Smooth muscle cell (in vitro differentiated cells): ENCODE data around the gene UBE2O. TPM values are rescaled to one million over a fixed set of nuclear protein-coding genes. Genes with fewer than 3 reads are reported as not detected.

Source experiments
- DNase-seq: peaks from one replicate; lab custom pipeline; 2025; ENCODE audit not compliant: unreplicated experiment; lab: John Stamatoyannopoulos, UW
- H2AFZ ChIP-seq: fragments of 200-600 bp; sonication (generic); 2 replicates; pipeline ENCODE4 v1.6.0; 2016; ENCODE audit warnings: antibody characterized with exemption, low read depth, mild to moderate bottlenecking
- H3F3A ChIP-seq: fragments of 200-600 bp; sonication (generic); 2 replicates; pipeline ENCODE4 v1.6.0; 2017; ENCODE audit warnings: antibody characterized with exemption, low read depth
- H3K27ac ChIP-seq: fragments of 200-600 bp; sonication (generic); 2 replicates; pipeline ENCODE4 v1.5.1; 2016; ENCODE audit warnings: low read depth, mild to moderate bottlenecking
- H3K27me3 ChIP-seq: fragments of 200-600 bp; sonication (generic); 2 replicates; pipeline ENCODE4 v1.6.1; 2016; ENCODE audit warnings: low read depth, mild to moderate bottlenecking
- H3K36me3 ChIP-seq: fragments of 200-600 bp; sonication (generic); 2 replicates; pipeline ENCODE4 v1.5.1; 2016; ENCODE audit warnings: low read depth
- H3K4me1 ChIP-seq: fragments of 200-600 bp; sonication (generic); 2 replicates; pipeline ENCODE4 v1.5.1; 2016; ENCODE audit warnings: low read depth
- H3K4me2 ChIP-seq: fragments of 200-600 bp; sonication (generic); 2 replicates; pipeline ENCODE4 v1.6.0; 2016; ENCODE audit warnings: mild to moderate bottlenecking
- H3K4me3 ChIP-seq: fragments of 200-600 bp; sonication (generic); 2 replicates; pipeline ENCODE4 v1.5.1; 2016; ENCODE audit warnings: mild to moderate bottlenecking
- H3K79me2 ChIP-seq: fragments of 200-600 bp; sonication (generic); 2 replicates; pipeline ENCODE4 v1.6.0; 2016; ENCODE audit warnings: low read depth, mild to moderate bottlenecking
- H3K9ac ChIP-seq: fragments of 200-600 bp; sonication (generic); 2 replicates; pipeline ENCODE4 v1.6.0; 2016; ENCODE audit warnings: low read depth
- H3K9me3 ChIP-seq: fragments of 200-600 bp; sonication (generic); replicated peaks from 2 replicates; pipeline ENCODE4 v1.5.1; 2016; ENCODE audit warnings: low read depth
- H4K20me1 ChIP-seq: fragments of 200-600 bp; sonication (generic); 2 replicates; pipeline ENCODE4 v1.6.0; 2016; ENCODE audit warnings: low read depth
- WGBS: methylation state at CpG from one replicate; pipeline ENCODE4 v1.1.7; 2016; ENCODE audit warnings: low lambda C conversion rate; 5-methylcytosine and 5-hydroxymethylcytosine counted together
- polyA plus RNA-seq: library from polyadenylated mRNA; unstranded; fragments of >200 nt; fragmentation: Nextera tagmentation; extraction: Ambion mirVana; gene quantifications from 2 replicates; pipeline ENCODE4 v1.2.1, GENCODE V29; 2016
- total RNA-seq: library from RNA; depleted of rRNA; stranded (reverse); fragments of >200 nt; gene quantifications from 2 replicates; pipeline ENCODE4 v1.2.3, GENCODE V29; 2014
- TF ChIP-seq, protein P1 (sequence below): fragments of 200-600 bp; sonication (generic); IDR thresholded peaks from 2 replicates; pipeline ENCODE4 v1.5.1; 2017; ENCODE audit warnings: borderline replicate concordance, mild to moderate bottlenecking, antibody characterized with exemption; ENCODE audit not compliant: insufficient read depth, poor library complexity, severe bottlenecking

Gene UBE2O
- total and polyA plus RNA-seq, 2 experiments from 2014 or later = 10.1 to 12.1 TPM

DNA sequence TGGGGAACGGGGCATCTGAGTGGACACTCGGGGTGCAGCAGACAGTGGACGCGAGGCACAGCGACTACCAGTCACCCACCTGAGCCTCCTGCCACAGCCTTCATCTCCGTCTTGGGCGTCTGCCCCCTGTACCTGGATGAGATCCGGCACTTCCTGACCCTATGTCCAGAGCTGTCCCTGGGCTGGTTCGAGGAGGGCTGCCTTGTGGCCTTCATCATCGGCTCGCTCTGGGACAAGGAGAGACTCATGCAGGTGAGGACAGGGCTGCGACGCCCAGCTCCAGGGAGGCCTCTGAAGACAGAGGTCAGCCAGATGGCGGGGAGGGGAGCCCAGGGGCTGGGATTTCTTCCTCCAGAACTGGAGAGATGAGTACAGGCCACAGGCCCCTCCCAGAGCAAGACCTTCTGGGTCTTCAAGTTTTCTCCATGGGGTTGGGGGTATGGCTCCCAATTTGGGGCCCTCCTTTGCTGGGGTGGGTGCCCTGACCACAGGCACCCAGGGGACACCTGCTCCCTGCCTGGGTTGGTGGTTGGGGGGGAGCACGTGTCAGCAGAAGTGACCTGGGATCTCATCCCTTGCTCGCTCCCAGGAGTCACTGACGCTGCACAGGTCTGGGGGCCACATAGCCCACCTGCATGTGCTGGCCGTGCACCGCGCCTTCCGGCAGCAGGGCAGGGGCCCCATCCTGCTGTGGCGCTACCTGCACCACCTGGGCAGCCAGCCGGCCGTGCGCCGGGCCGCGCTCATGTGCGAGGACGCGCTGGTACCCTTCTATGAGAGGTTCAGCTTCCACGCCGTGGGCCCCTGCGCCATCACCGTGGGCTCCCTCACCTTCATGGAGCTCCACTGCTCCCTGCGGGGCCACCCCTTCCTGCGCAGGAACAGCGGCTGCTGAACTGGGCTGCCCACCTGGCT is 16.4 kb upstream of the UBE2O start:
- no peak overlapping the region for H3K4me3 ChIP-seq
- no peaks in the 10 kb centered on the region for H4K20me1 ChIP-seq
- WGBS = 95% methylated on average over 36 of the region's 38 CpGs
- H3K79me2 ChIP-seq = no peaks in the 10 kb centered on the region
- H3F3A ChIP-seq = no peaks in the 10 kb centered on the region
- H3K36me3 ChIP-seq = no peaks in the 10 kb centered on the region
- no peak overlapping the region for H3K9ac ChIP-seq
- H3K27ac ChIP-seq = no peak overlapping the region
- H3K4me1 ChIP-seq = peaks cover 13% of the 10 kb centered on the region
- no peaks in the 10 kb centered on the region for H3K9me3 ChIP-seq
- H2AFZ ChIP-seq = no peak overlapping the region
- no peak overlapping the region for H3K4me2 ChIP-seq
- H3K27me3 ChIP-seq = no peaks in the 10 kb centered on the region
- TF ChIP-seq, protein P1, sequence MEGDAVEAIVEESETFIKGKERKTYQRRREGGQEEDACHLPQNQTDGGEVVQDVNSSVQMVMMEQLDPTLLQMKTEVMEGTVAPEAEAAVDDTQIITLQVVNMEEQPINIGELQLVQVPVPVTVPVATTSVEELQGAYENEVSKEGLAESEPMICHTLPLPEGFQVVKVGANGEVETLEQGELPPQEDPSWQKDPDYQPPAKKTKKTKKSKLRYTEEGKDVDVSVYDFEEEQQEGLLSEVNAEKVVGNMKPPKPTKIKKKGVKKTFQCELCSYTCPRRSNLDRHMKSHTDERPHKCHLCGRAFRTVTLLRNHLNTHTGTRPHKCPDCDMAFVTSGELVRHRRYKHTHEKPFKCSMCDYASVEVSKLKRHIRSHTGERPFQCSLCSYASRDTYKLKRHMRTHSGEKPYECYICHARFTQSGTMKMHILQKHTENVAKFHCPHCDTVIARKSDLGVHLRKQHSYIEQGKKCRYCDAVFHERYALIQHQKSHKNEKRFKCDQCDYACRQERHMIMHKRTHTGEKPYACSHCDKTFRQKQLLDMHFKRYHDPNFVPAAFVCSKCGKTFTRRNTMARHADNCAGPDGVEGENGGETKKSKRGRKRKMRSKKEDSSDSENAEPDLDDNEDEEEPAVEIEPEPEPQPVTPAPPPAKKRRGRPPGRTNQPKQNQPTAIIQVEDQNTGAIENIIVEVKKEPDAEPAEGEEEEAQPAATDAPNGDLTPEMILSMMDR = no peak
- DNase-seq = no peak

DNA sequence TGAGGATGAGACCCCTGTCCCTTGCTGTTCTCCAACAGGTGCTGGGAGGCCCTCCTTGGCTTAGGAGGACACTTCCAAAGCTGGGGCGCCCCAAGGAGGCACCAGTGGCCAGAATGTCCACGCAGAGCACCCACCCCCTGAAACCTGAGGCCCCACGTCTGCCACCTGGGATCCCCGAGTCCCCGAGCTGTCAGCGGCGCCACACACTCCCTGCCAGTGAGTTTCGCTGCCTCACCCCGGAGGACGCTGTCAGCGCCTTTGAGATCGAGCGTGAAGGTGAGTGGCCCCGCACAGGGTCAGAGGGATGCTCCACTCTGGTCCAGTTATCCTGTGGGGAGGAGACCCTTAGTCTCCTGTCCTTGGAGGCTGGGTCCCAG is 15.7 kb upstream of the UBE2O start:
- Histone ChIP-seq H3K4me2 (no peak overlapping the region), H3K9ac (no peak overlapping the region), H2AFZ (no peak overlapping the region), H3K4me3 (no peak overlapping the region), H3K36me3 (no peaks in the 10 kb centered on the region), H3K9me3 (no peaks in the 10 kb centered on the region), H3F3A (no peaks in the 10 kb centered on the region), H3K79me2 (no peaks in the 10 kb centered on the region), H3K4me1 (peaks cover 13% of the 10 kb centered on the region), H3K27me3 (no peaks in the 10 kb centered on the region), H3K27ac (no peak overlapping the region), H4K20me1 (no peaks in the 10 kb centered on the region)
- DNase-seq = no peak
- TF ChIP-seq, protein P1 = no peak
- 92% methylated on average over 14 of the region's 14 CpGs for WGBS

DNA sequence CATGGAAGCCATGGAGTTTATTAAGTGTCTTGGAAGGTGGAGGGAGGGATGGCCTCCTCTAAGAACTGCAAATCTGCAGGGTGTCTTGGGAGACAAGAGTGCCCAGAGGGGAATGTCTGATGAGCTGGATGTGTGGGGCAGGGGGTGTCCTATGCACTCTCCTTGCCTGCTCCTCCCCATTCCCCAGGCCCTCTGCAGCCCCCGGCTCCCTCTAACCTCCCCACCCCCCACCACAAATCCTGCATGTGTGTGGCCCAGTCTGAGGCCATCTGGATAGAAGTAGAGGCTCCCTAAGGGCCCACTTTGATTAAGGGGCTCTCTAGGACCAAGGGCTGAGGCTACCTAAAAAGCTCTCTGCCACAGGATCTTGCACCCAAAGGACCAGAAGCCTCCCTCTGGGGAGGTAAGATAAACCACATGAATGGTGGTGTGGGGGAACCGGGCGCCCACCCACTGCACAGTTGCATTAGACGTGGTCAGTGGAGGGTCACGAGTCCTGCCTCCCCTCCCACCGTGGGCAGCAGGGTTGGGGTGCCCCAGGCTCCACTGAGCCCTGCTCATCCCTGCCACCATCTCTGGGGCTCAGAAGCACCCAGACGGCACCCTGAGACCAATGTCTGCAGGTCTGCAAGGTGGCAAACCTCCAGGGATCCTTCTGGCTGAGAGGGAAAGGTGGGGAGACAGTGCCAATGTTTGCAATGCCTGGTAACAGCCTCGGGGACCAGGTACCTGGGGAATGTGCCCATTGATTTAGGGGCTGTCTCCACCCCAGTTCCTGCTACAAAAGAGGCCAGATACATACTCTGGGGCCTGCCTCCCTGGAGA is 15.1 kb upstream of the UBE2O start:
- no peaks in the 10 kb centered on the region for H3K36me3 ChIP-seq
- TF ChIP-seq, protein P1 = no peak
- no peak overlapping the region for H3K4me3 ChIP-seq
- H3K4me1 ChIP-seq = peaks cover 13% of the 10 kb centered on the region
- H3K4me2 ChIP-seq = no peak overlapping the region
- H3K27me3 ChIP-seq = no peaks in the 10 kb centered on the region
- H3K27ac ChIP-seq = no peak overlapping the region
- no peaks in the 10 kb centered on the region for H3F3A ChIP-seq
- 85% methylated on average over 8 of the region's 8 CpGs for WGBS
- no peak overlapping the region for H3K9ac ChIP-seq
- no peak overlapping the region for H2AFZ ChIP-seq
- no peak for DNase-seq
- no peaks in the 10 kb centered on the region for H4K20me1 ChIP-seq
- H3K79me2 ChIP-seq = no peaks in the 10 kb centered on the region
- H3K9me3 ChIP-seq = no peaks in the 10 kb centered on the region
